Stimulated activated effector memory CD8-positive, alpha-beta T cell treated with anti-CD3 and anti-CD28 coated beads, Interleukin-12 subunit alpha, Interleukin-12 subunit beta, amount 100 ng/mL, for 72 hours (primary cell): Measurements from ENCODE around the gene CDH12.
"Not testable (repeated sequence)": the region's sequence is repeated elsewhere in the genome, so short reads cannot be mapped to it uniquely, and the experiment has no call there.

Experiments
- ATAC-seq: fragments of 150-1000 bp; cut with Tn5 transposase; 2 replicates; pipeline ENCODE4 v1.10.0; 2021
- DNase-seq, 2 donors: peaks; one replicate each; pipeline ENCODE4 v3.0.0; 2021 to 2022; ENCODE audit warnings: low spot score in 2 of 2
- H3K27ac Mint-ChIP-seq: one replicate; pipeline ENCODE4 v1.8.0; 2022; ENCODE audit warnings: mild to moderate bottlenecking, mixed read lengths
- H3K36me3 Mint-ChIP-seq: one replicate; pipeline ENCODE4 v1.8.0; 2022; ENCODE audit warnings: mild to moderate bottlenecking, mixed read lengths
- H3K4me1 Mint-ChIP-seq: one replicate; pipeline ENCODE4 v1.8.0; 2022; ENCODE audit warnings: mixed read lengths
- H3K4me3 Mint-ChIP-seq: one replicate; pipeline ENCODE4 v1.8.0; 2022; ENCODE audit warnings: mild to moderate bottlenecking, mixed read lengths
- H3K9me3 Mint-ChIP-seq: one replicate; pipeline ENCODE4 v1.8.0; 2022; ENCODE audit warnings: mixed read lengths

Gene CDH12

GRCh38 chr5:22852807-22853660, at the start of gene CDH12:
CDH12 (minus strand) TSS chr5:22853344.
- no peak for DNase-seq
- H3K4me1 Mint-ChIP-seq: no peaks in the 10 kb centered on the region
- no peak for ATAC-seq
- H3K9me3 Mint-ChIP-seq: peaks cover 18% of the 10 kb centered on the region
- peak within 1 kb of the TSS; percentile 28 for H3K4me3 Mint-ChIP-seq
- H3K36me3 Mint-ChIP-seq: no peaks in the 10 kb centered on the region
- no peak within 1 kb of the TSS for H3K27ac Mint-ChIP-seq

GRCh38 chr5:22901885-22902284, 48.7 kb upstream of the CDH12 start:
- Mint-ChIP-seq H3K36me3 (no peaks in the 10 kb centered on the region), H3K4me1 (no peaks in the 10 kb centered on the region), H3K27ac (no peak overlapping the region), H3K9me3 (peaks cover 16% of the 10 kb centered on the region), H3K4me3 (no peak overlapping the region)
- ATAC-seq: peak; percentile 19
- DNase-seq: no peak

GRCh38 chr5:22900801-22901310, 47.7 kb upstream of the CDH12 start:
- H3K9me3 Mint-ChIP-seq: peaks cover 16% of the 10 kb centered on the region
- ATAC-seq (peak; percentile 32), DNase-seq (no peak)
- no peak overlapping the region for H3K4me3 Mint-ChIP-seq
- H3K36me3 Mint-ChIP-seq: no peaks in the 10 kb centered on the region
- H3K4me1 Mint-ChIP-seq: no peaks in the 10 kb centered on the region
- no peak overlapping the region for H3K27ac Mint-ChIP-seq

GRCh38 chr5:22899341-22899740, 46.2 kb upstream of the CDH12 start:
- H3K27ac Mint-ChIP-seq: no peak overlapping the region
- H3K4me3 Mint-ChIP-seq: no peak overlapping the region
- no peaks in the 10 kb centered on the region for H3K4me1 Mint-ChIP-seq
- DNase-seq (no peak), ATAC-seq (no peak)
- H3K36me3 Mint-ChIP-seq: no peaks in the 10 kb centered on the region
- H3K9me3 Mint-ChIP-seq: peaks cover 21% of the 10 kb centered on the region

GRCh38 chr5:22896152-22896551, 43.0 kb upstream of the CDH12 start:
- DNase-seq (no peak), ATAC-seq (no peak)
- H3K4me1 Mint-ChIP-seq: no peaks in the 10 kb centered on the region
- peaks cover 26% of the 10 kb centered on the region for H3K9me3 Mint-ChIP-seq
- H3K4me3 Mint-ChIP-seq: no peak overlapping the region
- no peaks in the 10 kb centered on the region for H3K36me3 Mint-ChIP-seq
- H3K27ac Mint-ChIP-seq: no peak overlapping the region

GRCh38 chr5:22892441-22892840, 39.3 kb upstream of the CDH12 start:
- no peak for DNase-seq
- Mint-ChIP-seq H3K27ac (no peak overlapping the region), H3K4me1 (no peaks in the 10 kb centered on the region), H3K4me3 (no peak overlapping the region), H3K9me3 (peaks cover 30% of the 10 kb centered on the region), H3K36me3 (no peaks in the 10 kb centered on the region)
- no peak for ATAC-seq

GRCh38 chr5:22889720-22890119, 36.6 kb upstream of the CDH12 start:
- Mint-ChIP-seq H3K9me3 (peaks cover 20% of the 10 kb centered on the region), H3K27ac (no peak overlapping the region), H3K4me3 (no peak overlapping the region), H3K4me1 (no peaks in the 10 kb centered on the region), H3K36me3 (no peaks in the 10 kb centered on the region)
- ATAC-seq (no peak), DNase-seq (no peak)

- no peak overlapping the region for H3K27ac Mint-ChIP-seq
- H3K4me3 Mint-ChIP-seq: no peak overlapping the region
- ATAC-seq (no peak), DNase-seq (no peak)
- peaks cover 16% of the 10 kb centered on the region for H3K9me3 Mint-ChIP-seq
- no peaks in the 10 kb centered on the region for H3K4me1 Mint-ChIP-seq
- no peaks in the 10 kb centered on the region for H3K36me3 Mint-ChIP-seq
Observed at GRCh38 chr5:22887566-22887965, 34.4 kb upstream of the CDH12 start.

- H3K27ac Mint-ChIP-seq, H3K4me3 Mint-ChIP-seq, H3K4me1 Mint-ChIP-seq, DNase-seq, ATAC-seq, H3K36me3 Mint-ChIP-seq: not testable (repeated sequence)
- H3K9me3 Mint-ChIP-seq: peaks cover 17% of the 10 kb centered on the region
Observed at GRCh38 chr5:22858911-22859310, 5.8 kb upstream of the CDH12 start.

GRCh38 chr5:22855824-22856223, 2.7 kb upstream of the CDH12 start:
- no peak overlapping the region for H3K4me3 Mint-ChIP-seq
- ATAC-seq: no peak
- no peak for DNase-seq
- H3K9me3 Mint-ChIP-seq: peaks cover 15% of the 10 kb centered on the region
- H3K4me1 Mint-ChIP-seq: no peaks in the 10 kb centered on the region
- no peak overlapping the region for H3K27ac Mint-ChIP-seq
- no peaks in the 10 kb centered on the region for H3K36me3 Mint-ChIP-seq

- H3K27ac Mint-ChIP-seq: no peak overlapping the region
- no peak overlapping the region for H3K4me3 Mint-ChIP-seq
- no peaks in the 10 kb centered on the region for H3K36me3 Mint-ChIP-seq
- H3K9me3 Mint-ChIP-seq: peaks cover 21% of the 10 kb centered on the region
- no peaks in the 10 kb centered on the region for H3K4me1 Mint-ChIP-seq
- DNase-seq (no peak), ATAC-seq (no peak)
Observed at GRCh38 chr5:22850981-22851380, 2.2 kb downstream of the CDH12 start.

- H3K9me3 Mint-ChIP-seq: peaks cover 19% of the 10 kb centered on the region
- DNase-seq (no peak), ATAC-seq (no peak)
- no peaks in the 10 kb centered on the region for H3K4me1 Mint-ChIP-seq
- no peak overlapping the region for H3K27ac Mint-ChIP-seq
- H3K36me3 Mint-ChIP-seq: no peaks in the 10 kb centered on the region
- no peak overlapping the region for H3K4me3 Mint-ChIP-seq
Observed at GRCh38 chr5:22846693-22847092, 6.5 kb downstream of the CDH12 start.

- DNase-seq: no peak
- H3K27ac Mint-ChIP-seq: no peak overlapping the region
- no peaks in the 10 kb centered on the region for H3K36me3 Mint-ChIP-seq
- peaks cover 31% of the 10 kb centered on the region for H3K9me3 Mint-ChIP-seq
- no peak overlapping the region for H3K4me3 Mint-ChIP-seq
- H3K4me1 Mint-ChIP-seq: no peaks in the 10 kb centered on the region
- no peak for ATAC-seq
Observed at GRCh38 chr5:22844636-22845035, 8.5 kb downstream of the CDH12 start.

- no peak for ATAC-seq
- H3K36me3 Mint-ChIP-seq: no peaks in the 10 kb centered on the region
- H3K27ac Mint-ChIP-seq: no peak overlapping the region
- H3K4me3 Mint-ChIP-seq: no peak overlapping the region
- peaks cover 31% of the 10 kb centered on the region for H3K9me3 Mint-ChIP-seq
- no peaks in the 10 kb centered on the region for H3K4me1 Mint-ChIP-seq
- no peak for DNase-seq
Observed at GRCh38 chr5:22844155-22844554, 9.0 kb downstream of the CDH12 start.

GRCh38 chr5:22842574-22842973, 10.6 kb downstream of the CDH12 start:
- H3K4me1 Mint-ChIP-seq: no peaks in the 10 kb centered on the region
- H3K27ac Mint-ChIP-seq: no peak overlapping the region
- H3K4me3 Mint-ChIP-seq: no peak overlapping the region
- DNase-seq (no peak), ATAC-seq (no peak)
- peaks cover 23% of the 10 kb centered on the region for H3K9me3 Mint-ChIP-seq
- no peaks in the 10 kb centered on the region for H3K36me3 Mint-ChIP-seq

- H3K36me3 Mint-ChIP-seq: no peaks in the 10 kb centered on the region
- DNase-seq (no peak), ATAC-seq (no peak)
- H3K27ac Mint-ChIP-seq: no peak overlapping the region
- H3K9me3 Mint-ChIP-seq: peaks cover 18% of the 10 kb centered on the region
- no peaks in the 10 kb centered on the region for H3K4me1 Mint-ChIP-seq
- H3K4me3 Mint-ChIP-seq: no peak overlapping the region
Observed at GRCh38 chr5:22837803-22838202, 15.3 kb downstream of the CDH12 start.
